Stimulated activated naive B cell treated with anti-CD40 and anti-IgM and Interleukin-4, amounts not matched to agents 10 μg/mL and 1 μg/mL and 100 μg/mL, for 72 hours (primary cell): ENCODE data around the gene PLRG1.

Source experiments
- ATAC-seq, 2 donors: fragments of 150-1000 bp; cut with Tn5 transposase; replicated peaks; 2 replicates each; pipeline ENCODE4 v1.10.0; 2021; ENCODE audit warnings: moderate library complexity in 1 of 2
- DNase-seq: peaks from one replicate; pipeline ENCODE4 v3.0.0; 2021
- H3K27ac Mint-ChIP-seq: one replicate; pipeline ENCODE4 v1.8.0; 2022; ENCODE audit warnings: mild to moderate bottlenecking, mixed read lengths
- H3K27me3 Mint-ChIP-seq, 2 donors: one replicate each; pipeline ENCODE4 v1.8.0; 2022; ENCODE audit warnings: mixed read lengths in 2 of 2
- H3K36me3 Mint-ChIP-seq, 2 donors: one replicate each; pipeline ENCODE4 v1.8.0; 2022; ENCODE audit warnings: mixed read lengths in 2 of 2, mild to moderate bottlenecking in 1 of 2
- H3K4me1 Mint-ChIP-seq, 2 donors: one replicate each; pipeline ENCODE4 v1.8.0; 2022; ENCODE audit warnings: mixed read lengths in 2 of 2, mild to moderate bottlenecking in 1 of 2
- H3K4me3 Mint-ChIP-seq, 2 donors: one replicate each; pipeline ENCODE4 v1.8.0; 2022; ENCODE audit warnings: mild to moderate bottlenecking in 2 of 2, mixed read lengths in 2 of 2, moderate library complexity in 1 of 2
- H3K9me3 Mint-ChIP-seq, 2 donors: one replicate each; pipeline ENCODE4 v1.8.0; 2022; ENCODE audit warnings: mixed read lengths in 2 of 2, mild to moderate bottlenecking in 1 of 2

Gene PLRG1

DNA sequence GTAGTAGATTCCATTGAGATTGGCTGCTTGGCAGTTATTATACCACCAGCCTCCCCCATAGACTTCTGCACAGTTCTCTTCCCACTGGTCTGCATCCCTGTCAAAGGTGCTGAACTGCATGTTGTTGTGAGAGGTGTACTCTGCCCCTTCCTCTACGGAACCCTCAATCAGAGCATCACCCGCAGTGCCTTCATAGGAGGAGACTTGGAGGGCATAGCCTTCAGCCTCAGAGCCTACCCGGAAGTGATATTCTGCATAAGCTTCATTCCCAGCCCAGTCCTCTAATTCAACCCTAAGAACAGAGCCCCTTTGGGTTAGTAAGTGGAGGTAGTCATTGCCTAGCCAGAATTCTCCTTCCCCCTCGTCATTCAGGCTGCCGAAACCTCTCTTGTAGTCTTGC lies 34.1 kb upstream of the PLRG1 start:
- DNase-seq (no peak), ATAC-seq (no peak)
- Mint-ChIP-seq H3K27ac (no peak overlapping the region), H3K27me3 (peaks cover 24 to 37% of the 10 kb centered on the region in 2 donors), H3K36me3 (no peaks in the 10 kb centered on the region), H3K9me3 (no peaks in the 10 kb centered on the region), H3K4me1 (no peaks in the 10 kb centered on the region), H3K4me3 (no peak overlapping the region)

DNA sequence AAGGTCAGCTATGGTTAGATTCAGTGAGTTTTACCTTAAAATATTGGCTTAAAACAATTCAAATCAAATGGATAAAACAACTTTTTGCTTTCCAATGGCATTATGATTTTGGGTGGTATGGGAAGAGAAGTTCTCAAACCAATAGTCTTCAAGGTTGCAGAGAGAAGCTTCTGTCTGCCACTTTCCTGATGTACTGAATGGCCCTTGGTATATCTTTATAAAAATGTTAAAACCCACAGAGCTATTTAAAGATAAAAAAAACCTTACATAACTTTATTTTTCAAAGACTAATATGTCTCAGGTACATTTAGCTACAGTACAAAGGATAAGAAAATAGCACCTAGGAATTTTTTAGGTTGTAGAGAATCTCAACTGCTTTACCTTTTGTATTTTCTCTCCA lies 33.5 kb upstream of the PLRG1 start:
- H3K4me3 Mint-ChIP-seq = no peak overlapping the region
- no peaks in the 10 kb centered on the region for H3K9me3 Mint-ChIP-seq
- no peaks in the 10 kb centered on the region for H3K36me3 Mint-ChIP-seq
- ATAC-seq (no peak), DNase-seq (no peak)
- H3K4me1 Mint-ChIP-seq = no peaks in the 10 kb centered on the region
- no peak overlapping the region for H3K27ac Mint-ChIP-seq
- peaks cover 28 to 40% of the 10 kb centered on the region in 2 donors for H3K27me3 Mint-ChIP-seq

DNA sequence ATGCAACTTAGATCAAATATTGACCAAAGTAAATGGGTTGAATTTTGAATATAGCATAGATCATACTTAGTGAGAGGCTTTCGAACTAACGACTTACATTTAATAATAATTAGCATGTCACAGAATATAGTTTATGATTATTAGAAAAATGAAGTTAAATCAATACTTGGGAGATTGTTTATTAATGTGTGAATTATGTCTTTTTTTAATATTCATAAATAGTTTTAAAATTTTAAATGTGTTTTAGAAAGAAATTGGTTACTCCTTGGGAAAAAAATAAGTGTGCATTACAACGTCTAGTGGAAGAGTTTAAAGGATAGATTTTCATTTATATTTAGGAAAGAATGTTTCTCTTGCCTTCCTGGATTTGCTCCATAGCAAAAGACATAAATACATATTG lies 33.0 kb upstream of the PLRG1 start:
- Mint-ChIP-seq H3K4me1 (no peaks in the 10 kb centered on the region), H3K9me3 (no peaks in the 10 kb centered on the region), H3K27ac (no peak overlapping the region), H3K36me3 (no peaks in the 10 kb centered on the region), H3K4me3 (no peak overlapping the region), H3K27me3 (peaks cover 28 to 40% of the 10 kb centered on the region in 2 donors)
- DNase-seq (no peak), ATAC-seq (no peak)

DNA sequence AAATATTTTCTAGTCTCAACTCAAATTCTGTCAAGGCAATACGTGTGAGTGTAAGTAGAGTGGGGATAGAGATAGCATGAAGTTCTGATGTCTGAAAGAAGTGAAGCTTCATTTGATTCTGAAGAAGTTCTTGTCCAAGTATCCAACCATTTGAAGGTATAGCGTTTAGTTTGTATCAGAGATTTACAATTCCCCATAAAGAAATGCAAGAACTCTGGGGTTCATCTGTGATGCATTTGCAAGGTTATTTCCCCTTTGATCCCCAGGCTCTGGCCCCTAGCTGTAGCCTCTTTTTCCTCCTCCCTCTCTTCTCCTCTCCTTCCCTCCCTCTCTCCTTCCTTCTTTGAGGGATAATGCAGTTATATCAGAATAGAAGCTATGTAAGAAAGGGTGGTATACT lies 32.5 kb upstream of the PLRG1 start:
- no peaks in the 10 kb centered on the region for H3K4me1 Mint-ChIP-seq
- DNase-seq (no peak), ATAC-seq (no peak)
- H3K36me3 Mint-ChIP-seq = no peaks in the 10 kb centered on the region
- no peak overlapping the region for H3K27ac Mint-ChIP-seq
- no peaks in the 10 kb centered on the region for H3K9me3 Mint-ChIP-seq
- H3K27me3 Mint-ChIP-seq = peaks cover 28 to 39% of the 10 kb centered on the region in 2 donors
- no peak overlapping the region for H3K4me3 Mint-ChIP-seq

DNA sequence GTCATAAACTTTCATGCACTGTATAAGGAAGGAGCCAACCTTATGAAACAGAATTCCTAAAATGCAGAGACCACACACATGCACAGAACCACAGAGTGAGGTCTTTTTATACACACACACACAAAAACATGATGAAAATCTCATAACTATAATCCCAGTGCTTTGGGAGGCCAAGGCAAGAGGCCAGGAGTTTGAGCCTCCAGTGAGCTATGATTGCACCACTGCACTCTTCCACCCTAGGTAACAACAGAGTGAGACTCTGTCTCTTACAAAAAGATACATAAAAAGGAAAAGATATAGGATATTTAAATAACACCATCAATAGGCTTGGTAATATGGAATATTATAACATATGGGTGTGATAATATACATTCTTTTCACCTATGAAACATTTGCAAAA lies 29.7 kb upstream of the PLRG1 start:
- H3K9me3 Mint-ChIP-seq = no peaks in the 10 kb centered on the region
- no peak overlapping the region for H3K27ac Mint-ChIP-seq
- H3K36me3 Mint-ChIP-seq = no peaks in the 10 kb centered on the region
- H3K4me1 Mint-ChIP-seq = no peaks in the 10 kb centered on the region
- H3K27me3 Mint-ChIP-seq = peaks cover 15 to 27% of the 10 kb centered on the region in 2 donors
- DNase-seq = no peak
- H3K4me3 Mint-ChIP-seq = no peak overlapping the region
- no peak for ATAC-seq

DNA sequence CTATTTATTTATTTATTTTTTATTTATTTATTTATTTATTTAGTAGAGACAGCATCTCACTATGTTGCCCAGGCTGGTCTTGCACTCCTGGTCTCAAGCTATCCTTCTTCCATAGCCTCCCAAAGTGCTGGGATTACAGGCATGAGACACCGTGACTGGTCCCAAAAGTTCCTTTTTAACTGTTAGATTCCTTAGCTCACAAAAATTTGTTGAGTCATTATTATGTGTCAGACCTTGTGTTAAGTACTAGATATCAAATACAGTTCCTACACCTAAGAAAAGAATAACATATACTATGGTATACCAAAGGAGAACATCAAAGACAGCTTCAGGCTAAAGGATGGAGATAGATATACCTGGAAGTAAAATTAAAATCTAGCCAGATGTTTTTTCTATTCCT lies 28.7 kb upstream of the PLRG1 start:
- Mint-ChIP-seq H3K9me3 (no peaks in the 10 kb centered on the region), H3K36me3 (no peaks in the 10 kb centered on the region), H3K27me3 (peaks cover 10 to 18% of the 10 kb centered on the region in 2 donors), H3K27ac (no peak overlapping the region), H3K4me1 (no peaks in the 10 kb centered on the region), H3K4me3 (no peak overlapping the region)
- no peak for ATAC-seq
- DNase-seq = no peak

DNA sequence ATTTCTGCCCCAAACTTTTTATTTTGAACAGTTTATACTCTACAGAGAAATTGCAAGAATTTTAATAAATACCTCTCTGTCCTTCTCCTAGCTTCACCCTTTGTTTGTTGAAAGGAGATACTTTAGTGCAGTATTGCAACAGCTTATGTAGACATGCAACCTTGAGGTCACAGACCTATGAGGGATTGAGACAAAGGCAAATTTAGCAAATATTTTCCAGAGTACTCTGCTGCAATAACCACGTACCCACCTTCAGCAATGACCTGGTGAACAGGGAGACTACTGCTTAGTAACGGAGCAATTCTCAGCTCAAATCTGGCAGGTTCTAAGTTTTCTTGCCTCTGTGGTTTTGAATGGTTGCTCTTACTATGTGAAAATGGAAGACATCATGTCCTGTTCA lies 27.1 kb upstream of the PLRG1 start:
- DNase-seq (no peak), ATAC-seq (no peak)
- H3K27ac Mint-ChIP-seq = no peak overlapping the region
- no peaks in the 10 kb centered on the region for H3K36me3 Mint-ChIP-seq
- H3K9me3 Mint-ChIP-seq = no peaks in the 10 kb centered on the region
- H3K4me1 Mint-ChIP-seq = no peaks in the 10 kb centered on the region
- peaks cover 10 to 17% of the 10 kb centered on the region in 2 donors for H3K27me3 Mint-ChIP-seq
- no peak overlapping the region for H3K4me3 Mint-ChIP-seq

DNA sequence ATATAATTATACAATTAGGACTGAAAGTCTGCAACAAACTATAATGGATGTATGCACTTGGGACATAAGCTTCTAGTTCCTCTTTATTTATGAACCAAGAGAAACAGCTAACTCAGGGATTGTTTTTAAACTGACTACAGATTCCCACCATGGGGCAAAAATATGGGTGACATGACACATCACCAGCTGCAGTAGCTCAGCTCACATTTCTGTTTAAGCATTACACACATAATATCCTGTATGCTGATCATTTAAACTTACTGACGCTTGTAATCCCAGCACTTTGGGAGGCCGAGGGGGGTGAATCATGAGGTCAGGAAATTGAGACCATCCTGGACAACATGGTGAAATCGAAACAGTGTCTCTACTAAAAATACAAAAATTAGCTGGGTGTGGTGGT lies 24.1 kb upstream of the PLRG1 start:
- Mint-ChIP-seq H3K36me3 (no peaks in the 10 kb centered on the region), H3K27ac (no peak overlapping the region), H3K9me3 (no peaks in the 10 kb centered on the region), H3K27me3 (peaks cover 11 to 24% of the 10 kb centered on the region in 2 donors), H3K4me1 (no peaks in the 10 kb centered on the region), H3K4me3 (no peak overlapping the region)
- no peak for DNase-seq
- no peak for ATAC-seq

DNA sequence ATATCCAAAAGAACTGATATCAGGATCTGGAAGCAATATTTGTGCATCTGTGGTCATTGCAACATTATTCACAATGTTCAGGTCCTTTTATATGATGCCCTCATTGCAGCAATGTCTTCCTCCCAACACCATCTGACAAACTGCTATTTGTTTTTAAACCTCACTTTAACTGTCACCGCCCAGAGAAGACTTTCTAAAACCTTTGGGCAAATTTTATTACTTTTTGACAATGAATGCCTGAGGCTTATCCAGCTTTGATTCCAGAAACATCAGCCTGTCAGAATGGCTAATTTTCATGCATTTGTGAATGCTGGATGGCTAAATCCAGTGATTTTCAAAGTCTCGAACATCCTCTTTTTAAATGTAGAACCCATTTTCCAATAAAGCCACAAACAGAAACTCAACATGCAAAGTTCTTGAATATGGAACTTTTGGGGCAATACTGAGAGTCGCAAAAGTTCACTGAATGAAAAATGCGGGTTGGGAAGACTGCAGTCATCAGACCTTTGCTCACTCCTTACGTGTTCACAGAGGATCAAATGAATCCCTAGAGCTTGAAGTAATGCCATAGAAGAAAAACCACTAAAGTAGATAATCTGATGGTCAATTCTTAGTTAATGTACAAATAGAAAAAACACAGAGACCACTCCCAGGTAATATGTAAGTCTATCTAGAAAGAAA lies 23.1 kb upstream of the PLRG1 start:
- H3K9me3 Mint-ChIP-seq = no peaks in the 10 kb centered on the region
- DNase-seq (no peak), ATAC-seq (no peak)
- H3K27me3 Mint-ChIP-seq = peaks cover 6 to 20% of the 10 kb centered on the region in 2 donors
- no peak overlapping the region for H3K4me3 Mint-ChIP-seq
- no peaks in the 10 kb centered on the region for H3K4me1 Mint-ChIP-seq
- H3K36me3 Mint-ChIP-seq = no peaks in the 10 kb centered on the region
- H3K27ac Mint-ChIP-seq = no peak overlapping the region

DNA sequence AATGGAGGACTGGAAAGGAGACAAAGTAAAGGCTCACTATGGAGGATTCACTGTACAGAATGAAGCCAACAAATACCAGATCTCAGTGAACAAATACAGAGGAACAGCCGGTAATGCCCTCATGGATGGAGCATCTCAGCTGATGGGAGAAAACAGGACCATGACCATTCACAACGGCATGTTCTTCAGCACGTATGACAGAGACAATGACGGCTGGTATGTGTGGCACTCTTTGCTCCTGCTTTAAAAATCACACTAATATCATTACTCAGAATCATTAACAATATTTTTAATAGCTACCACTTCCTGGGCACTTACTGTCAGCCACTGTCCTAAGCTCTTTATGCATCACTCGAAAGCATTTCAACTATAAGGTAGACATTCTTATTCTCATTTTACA lies 19.4 kb upstream of the PLRG1 start:
- ATAC-seq (no peak), DNase-seq (no peak)
- no peaks in the 10 kb centered on the region for H3K9me3 Mint-ChIP-seq
- peaks cover 0 to 16% of the 10 kb centered on the region in 2 donors for H3K27me3 Mint-ChIP-seq
- no peak overlapping the region for H3K4me3 Mint-ChIP-seq
- no peak overlapping the region for H3K27ac Mint-ChIP-seq
- no peaks in the 10 kb centered on the region for H3K4me1 Mint-ChIP-seq
- no peaks in the 10 kb centered on the region for H3K36me3 Mint-ChIP-seq

DNA sequence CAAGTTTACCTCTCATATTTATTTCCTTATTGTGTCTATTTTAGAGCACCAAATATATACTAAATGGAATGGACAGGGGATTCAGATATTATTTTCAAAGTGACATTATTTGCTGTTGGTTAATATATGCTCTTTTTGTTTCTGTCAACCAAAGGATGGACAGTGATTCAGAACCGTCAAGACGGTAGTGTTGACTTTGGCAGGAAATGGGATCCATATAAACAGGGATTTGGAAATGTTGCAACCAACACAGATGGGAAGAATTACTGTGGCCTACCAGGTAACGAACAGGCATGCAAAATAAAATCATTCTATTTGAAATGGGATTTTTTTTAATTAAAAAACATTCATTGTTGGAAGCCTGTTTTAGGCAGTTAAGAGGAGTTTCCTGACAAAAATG lies 18.8 kb upstream of the PLRG1 start:
- H3K36me3 Mint-ChIP-seq = no peaks in the 10 kb centered on the region
- peaks cover 0 to 16% of the 10 kb centered on the region in 2 donors for H3K27me3 Mint-ChIP-seq
- H3K9me3 Mint-ChIP-seq = no peaks in the 10 kb centered on the region
- no peak overlapping the region for H3K27ac Mint-ChIP-seq
- no peaks in the 10 kb centered on the region for H3K4me1 Mint-ChIP-seq
- H3K4me3 Mint-ChIP-seq = no peak overlapping the region
- no peak for ATAC-seq
- DNase-seq = no peak

DNA sequence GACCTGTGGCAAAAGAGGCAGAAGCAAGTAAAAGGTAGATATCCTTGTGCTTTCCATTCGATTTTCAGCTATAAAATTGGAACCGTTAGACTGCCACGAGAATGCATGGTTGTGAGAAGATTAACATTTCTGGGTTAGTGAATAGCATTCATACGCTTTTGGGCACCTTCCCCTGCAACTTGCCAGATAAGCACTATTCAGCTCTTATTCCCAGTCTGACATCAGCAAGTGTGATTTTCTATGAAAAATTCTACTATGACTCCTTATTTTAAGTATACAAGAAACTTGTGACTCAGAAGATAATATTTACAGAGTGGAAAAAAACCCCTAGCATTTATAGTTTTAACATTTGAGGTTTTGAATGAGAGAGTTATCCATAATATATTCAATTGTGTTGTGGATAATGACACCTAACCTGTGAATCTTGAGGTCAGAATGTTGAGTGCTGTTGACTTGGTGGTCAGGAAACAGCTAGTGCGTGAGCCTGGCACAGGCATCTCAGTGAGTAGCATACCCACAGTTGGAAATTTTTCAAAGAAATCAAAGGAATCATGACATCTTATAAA lies 16.5 kb upstream of the PLRG1 start:
- ATAC-seq (no peak), DNase-seq (no peak)
- Mint-ChIP-seq H3K27ac (no peak overlapping the region), H3K27me3 (peaks cover 0 to 13% of the 10 kb centered on the region in 2 donors), H3K9me3 (no peaks in the 10 kb centered on the region), H3K4me1 (no peaks in the 10 kb centered on the region), H3K4me3 (no peak overlapping the region), H3K36me3 (no peaks in the 10 kb centered on the region)

DNA sequence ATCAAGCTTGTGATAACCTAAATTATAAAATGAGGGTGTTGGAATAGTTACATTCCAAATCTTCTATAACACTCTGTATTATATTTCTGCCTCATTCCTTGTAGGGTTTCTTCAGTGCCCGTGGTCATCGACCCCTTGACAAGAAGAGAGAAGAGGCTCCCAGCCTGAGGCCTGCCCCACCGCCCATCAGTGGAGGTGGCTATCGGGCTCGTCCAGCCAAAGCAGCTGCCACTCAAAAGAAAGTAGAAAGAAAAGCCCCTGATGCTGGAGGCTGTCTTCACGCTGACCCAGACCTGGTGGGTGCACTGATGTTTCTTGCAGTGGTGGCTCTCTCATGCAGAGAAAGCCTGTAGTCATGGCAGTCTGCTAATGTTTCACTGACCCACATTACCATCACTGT lies 15.5 kb upstream of the PLRG1 start:
- ATAC-seq (no peak), DNase-seq (no peak)
- Mint-ChIP-seq H3K36me3 (no peaks in the 10 kb centered on the region), H3K27me3 (peaks cover 0 to 4% of the 10 kb centered on the region in 2 donors), H3K27ac (no peak overlapping the region), H3K9me3 (no peaks in the 10 kb centered on the region), H3K4me1 (no peaks in the 10 kb centered on the region), H3K4me3 (no peak overlapping the region)

DNA sequence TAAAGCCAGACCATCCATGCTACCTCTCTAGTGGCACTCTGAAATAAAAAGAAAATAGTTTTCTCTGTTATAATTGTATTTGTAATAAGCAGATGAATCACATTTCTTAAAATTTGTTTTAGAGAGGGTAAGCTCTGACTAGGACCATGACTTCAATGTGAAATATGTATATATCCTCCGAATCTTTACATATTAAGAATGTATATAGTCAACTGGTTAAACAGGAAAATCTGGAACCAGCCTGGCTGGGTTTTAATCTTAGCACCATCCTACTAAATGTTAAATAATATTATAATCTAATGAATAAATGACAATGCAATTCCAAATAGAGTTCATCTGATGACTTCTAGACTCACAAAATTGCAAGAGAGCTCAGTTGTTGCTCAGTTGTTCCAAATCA lies 14.1 kb upstream of the PLRG1 start:
- H3K4me3 Mint-ChIP-seq = no peak overlapping the region
- H3K4me1 Mint-ChIP-seq = no peaks in the 10 kb centered on the region
- no peak for DNase-seq
- ATAC-seq = no peak
- H3K36me3 Mint-ChIP-seq = no peaks in the 10 kb centered on the region
- H3K27me3 Mint-ChIP-seq = peaks cover 0 to 6% of the 10 kb centered on the region in 2 donors
- H3K9me3 Mint-ChIP-seq = no peaks in the 10 kb centered on the region
- no peak overlapping the region for H3K27ac Mint-ChIP-seq

DNA sequence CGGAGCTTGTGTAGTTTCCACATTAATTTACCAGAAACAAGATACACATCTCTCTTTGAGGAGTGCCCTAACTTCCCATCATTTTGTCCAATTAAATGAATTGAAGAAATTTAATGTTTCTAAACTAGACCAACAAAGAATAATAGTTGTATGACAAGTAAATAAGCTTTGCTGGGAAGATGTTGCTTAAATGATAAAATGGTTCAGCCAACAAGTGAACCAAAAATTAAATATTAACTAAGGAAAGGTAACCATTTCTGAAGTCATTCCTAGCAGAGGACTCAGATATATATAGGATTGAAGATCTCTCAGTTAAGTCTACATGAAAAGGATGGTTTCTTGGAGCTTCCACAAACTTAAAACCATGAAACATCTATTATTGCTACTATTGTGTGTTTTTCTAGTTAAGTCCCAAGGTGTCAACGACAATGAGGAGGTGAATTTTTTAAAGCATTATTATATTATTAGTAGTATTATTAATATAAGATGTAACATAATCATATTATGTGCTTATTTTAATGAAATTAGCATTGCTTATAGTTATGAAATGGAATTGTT lies 12.6 kb upstream of the PLRG1 start, which contains the start of gene FGB:
Gene FGB, plus strand, starts transcription at position 315 of the 558 bp plus-strand sequence. Its CDS starts 8 bp downstream, at position 323.
- DNase-seq = no peak
- no peaks in the 10 kb centered on the region for H3K36me3 Mint-ChIP-seq
- no peak within 1 kb of the TSS for H3K27ac Mint-ChIP-seq
- peaks cover 0 to 10% of the 10 kb centered on the region in 2 donors for H3K27me3 Mint-ChIP-seq
- no peaks in the 10 kb centered on the region for H3K4me1 Mint-ChIP-seq
- no peak for ATAC-seq
- no peaks in the 10 kb centered on the region for H3K9me3 Mint-ChIP-seq
- H3K4me3 Mint-ChIP-seq = no peak within 1 kb of the TSS
